Fibroblast of the aortic adventitia (primary cell): ENCODE data around the gene PCK2. TPM values are rescaled to one million over a fixed set of nuclear protein-coding genes. Genes with fewer than 3 reads are reported as not detected.

Experiments used
- DNase-seq: peaks from one replicate; pipeline ENCODE4 v3.0.0-alpha.2; 2010; ENCODE audit warnings: low read depth
- H3K4me3 ChIP-seq: 2 replicates; pipeline ENCODE4 v1.5.1; 2011; ENCODE audit warnings: low read depth, mild to moderate bottlenecking, control low read depth, low read length, moderate library complexity
- CTCF ChIP-seq: IDR thresholded peaks from 2 replicates; pipeline ENCODE4 v1.5.1; 2011; ENCODE audit warnings: mild to moderate bottlenecking, low read length, control low read depth, inconsistent platforms; ENCODE audit not compliant: insufficient read depth
- total RNA-seq: library from RNA; depleted of rRNA; stranded (reverse); fragments of >200 nt; gene quantifications from 2 replicates; pipeline ENCODE4 v1.2.3, GENCODE V29; 2012; ENCODE audit warnings: low replicate concordance

The PCK2 gene
- total RNA-seq, 1 donor: 36.5 TPM

GRCh38 chr14:24058260-24058950 lies 35.7 kb upstream of the PCK2 start:
- DNase-seq: peak; percentile 86
- TF ChIP-seq CTCF: peak; percentile 92
- no peak overlapping the region for H3K4me3 ChIP-seq

GRCh38 chr14:24058951-24059475 lies 35.1 kb upstream of the PCK2 start:
- no peak for TF ChIP-seq CTCF
- DNase-seq: no peak
- H3K4me3 ChIP-seq: no peak overlapping the region

DNA sequence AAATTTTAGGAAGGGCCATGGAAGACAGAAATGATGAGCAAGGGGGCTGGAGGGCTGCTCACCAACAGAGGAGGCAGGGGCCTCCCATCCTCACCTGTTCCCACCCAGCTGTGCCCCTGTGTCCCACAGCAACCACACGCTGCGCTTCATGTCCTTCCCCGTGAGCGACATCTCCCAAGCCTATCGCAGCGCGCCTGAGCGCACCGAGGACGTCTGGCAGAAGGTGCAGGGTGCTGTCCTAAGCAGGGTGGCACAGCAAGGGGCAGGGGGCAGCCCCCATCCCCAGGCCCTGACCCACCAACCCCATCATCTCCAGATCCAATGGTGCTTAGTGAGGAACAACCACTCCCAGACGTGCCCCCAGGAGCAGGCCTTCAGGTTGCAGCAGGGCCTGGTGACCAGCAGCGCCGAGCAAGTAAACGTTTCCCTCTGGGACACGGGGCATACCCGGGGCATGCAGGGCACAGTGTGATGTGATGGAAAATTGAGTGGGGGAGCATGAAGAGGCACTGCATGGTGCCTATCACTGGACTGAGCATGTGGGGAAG lies 34.2 kb upstream of the PCK2 start:
- H3K4me3 ChIP-seq: no peak overlapping the region
- no peak for TF ChIP-seq CTCF
- no peak for DNase-seq

GRCh38 chr14:24060443-24060842 lies 33.7 kb upstream of the PCK2 start:
- H3K4me3 ChIP-seq: no peak overlapping the region
- no peak for DNase-seq
- TF ChIP-seq CTCF: no peak

DNA sequence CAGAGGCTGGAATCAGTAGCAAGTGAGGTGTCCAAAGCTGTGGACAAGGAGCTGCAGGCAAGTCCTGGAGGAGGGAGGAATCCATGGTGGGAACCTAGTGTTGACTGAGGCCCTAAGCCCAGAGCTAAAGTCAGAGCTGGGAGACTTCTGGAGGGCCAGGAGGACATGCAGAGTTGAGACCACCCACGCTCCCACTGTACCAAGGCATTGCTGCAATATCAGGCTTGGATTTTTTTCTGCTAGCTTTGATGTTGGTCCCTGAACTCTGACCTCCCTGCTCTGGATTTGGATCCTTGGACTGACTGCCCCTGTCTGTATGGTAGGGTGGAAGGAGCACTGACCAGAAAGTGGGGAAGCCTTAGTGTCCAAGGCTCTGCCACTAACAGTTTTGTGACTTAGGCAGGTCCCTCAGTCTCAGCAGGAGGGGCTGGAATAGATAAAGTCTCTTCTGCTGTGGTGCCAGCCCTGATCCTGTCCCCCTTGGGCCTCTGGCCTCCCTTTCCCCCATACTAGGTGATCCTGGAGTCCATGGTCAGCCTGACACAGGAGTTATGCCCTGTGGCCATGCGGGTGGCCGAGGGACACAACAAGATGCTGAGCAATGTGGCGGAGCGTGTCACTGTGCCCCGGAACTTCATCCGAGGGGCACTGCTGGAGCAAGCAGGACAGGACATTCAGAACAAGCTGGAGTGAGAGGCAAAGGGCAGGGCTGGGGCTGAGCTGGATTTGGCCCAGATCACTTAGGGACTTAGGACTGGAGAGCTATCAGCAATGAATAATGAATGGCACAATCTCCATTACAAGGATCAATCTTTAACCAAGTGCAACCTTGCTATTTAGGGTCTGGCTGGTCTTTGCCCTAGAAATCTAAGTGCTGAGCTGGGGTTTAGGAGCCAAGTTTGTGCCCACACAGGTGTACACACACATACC lies 32.9 kb upstream of the PCK2 start:
- TF ChIP-seq CTCF: no peak
- no peak for DNase-seq
- no peak overlapping the region for H3K4me3 ChIP-seq

GRCh38 chr14:24062216-24062980 lies 31.7 kb upstream of the PCK2 start:
- DNase-seq: no peak

More at GRCh38 chr14:24062216-24062980, 31.7 kb upstream of the PCK2 start:
- no peak for TF ChIP-seq CTCF
- no peak overlapping the region for H3K4me3 ChIP-seq
